NCI-H524 (cell line): ENCODE data around the gene MAGEF1.

Source experiments
- DNase-seq, 2 experiments: peaks; one replicate each; lab custom pipeline; 2025; lab: John Stamatoyannopoulos, UW

The MAGEF1 gene

GRCh38 chr3:184725176-184725719, 13.4 kb upstream of the MAGEF1 start:
- DNase-seq, result no peak

GRCh38 chr3:184724699-184725098, 12.8 kb upstream of the MAGEF1 start:
- no peak for DNase-seq

GRCh38 chr3:184719709-184720108, 7.8 kb upstream of the MAGEF1 start:
- DNase-seq, result no peak

- no peak for DNase-seq
Observed at GRCh38 chr3:184718431-184718830, 6.6 kb upstream of the MAGEF1 start.

- DNase-seq, result peak in 1 of 2 experiments; percentile 43
Observed at GRCh38 chr3:184717399-184717983, 5.6 kb upstream of the MAGEF1 start.

GRCh38 chr3:184716622-184717398, 4.9 kb upstream of the MAGEF1 start:
- DNase-seq, result peak; percentile 62 to 76

GRCh38 chr3:184715943-184716621, 4.2 kb upstream of the MAGEF1 start:
- DNase-seq, result no peak

- no peak for DNase-seq
Observed at GRCh38 chr3:184713521-184713920, 1.7 kb upstream of the MAGEF1 start.

GRCh38 chr3:184713040-184713355, 1.1 kb upstream of the MAGEF1 start:
- no peak for DNase-seq

- DNase-seq, result no peak
Observed at GRCh38 chr3:184712248-184713039, 580 bp upstream of the MAGEF1 start.

GRCh38 chr3:184710870-184711492, 883 bp downstream of the MAGEF1 start:
- DNase-seq, result peak in 1 of 2 experiments; percentile 63

GRCh38 chr3:184703657-184704056, 8.2 kb downstream of the MAGEF1 start:
- DNase-seq, result no peak

GRCh38 chr3:184700759-184701158, 11.1 kb downstream of the MAGEF1 start:
- no peak for DNase-seq

- no peak for DNase-seq
Observed at GRCh38 chr3:184697845-184698244, 14.0 kb downstream of the MAGEF1 start.

- no peak for DNase-seq
Observed at GRCh38 chr3:184696697-184697096, 15.2 kb downstream of the MAGEF1 start.

- no peak for DNase-seq
Observed at GRCh38 chr3:184694716-184695115, 17.1 kb downstream of the MAGEF1 start.

- no peak for DNase-seq
Observed at GRCh38 chr3:184694133-184694665, 17.7 kb downstream of the MAGEF1 start.

- DNase-seq, result peak; percentile 99
Observed at GRCh38 chr3:184693011-184693975, 18.6 kb downstream of the MAGEF1 start.

- peak; percentile 48 to 54 for DNase-seq
Observed at GRCh38 chr3:184691397-184692231, 20.2 kb downstream of the MAGEF1 start.
